HG03442 (cell line): ENCODE data around the gene LACTBL1.

Experiments used
- ATAC-seq: cut with Tn5 transposase; IDR thresholded peaks from one replicate; pipeline ENCODE4 v1.9.1; 2021; ENCODE audit warnings: mild to moderate bottlenecking, moderate library complexity; ENCODE audit not compliant: unreplicated experiment

LACTBL1 gene

GRCh38 chr1:22978299-22978698, 5.6 kb upstream of the LACTBL1 start:
- ATAC-seq = no peak

- no peak for ATAC-seq
These were observed 4.0 kb upstream of the LACTBL1 start for GRCh38 chr1:22976461-22977243.

- ATAC-seq = no peak
These were observed 3.4 kb upstream of the LACTBL1 start for GRCh38 chr1:22976127-22976460.

- no peak for ATAC-seq
These were observed 3.0 kb upstream of the LACTBL1 start for GRCh38 chr1:22975694-22976093.

GRCh38 chr1:22971611-22972405, 858 bp downstream of the LACTBL1 start:
- no peak for ATAC-seq

- ATAC-seq = no peak
These were observed 1.5 kb downstream of the LACTBL1 start for GRCh38 chr1:22971161-22971560.

- no peak for ATAC-seq
These were observed 2.6 kb downstream of the LACTBL1 start for GRCh38 chr1:22970096-22970495.

GRCh38 chr1:22969304-22969709, 3.4 kb downstream of the LACTBL1 start:
- ATAC-seq = no peak

GRCh38 chr1:22967833-22968232, 4.8 kb downstream of the LACTBL1 start:
- ATAC-seq = no peak

GRCh38 chr1:22966309-22966708, 6.4 kb downstream of the LACTBL1 start:
- ATAC-seq = no peak

- no peak for ATAC-seq
These were observed 9.5 kb downstream of the LACTBL1 start for GRCh38 chr1:22963044-22963677.

GRCh38 chr1:22962558-22962957, 10.1 kb downstream of the LACTBL1 start:
- ATAC-seq = no peak

- ATAC-seq = no peak
These were observed 12.9 kb downstream of the LACTBL1 start for GRCh38 chr1:22959545-22960360.

GRCh38 chr1:22958556-22958955, 14.1 kb downstream of the LACTBL1 start:
- no peak for ATAC-seq

- no peak for ATAC-seq
These were observed 15.6 kb downstream of the LACTBL1 start for GRCh38 chr1:22957066-22957465.

- no peak for ATAC-seq
These were observed 17.5 kb downstream of the LACTBL1 start for GRCh38 chr1:22955146-22955545.

- ATAC-seq = no peak
These were observed 18.9 kb downstream of the LACTBL1 start for GRCh38 chr1:22953740-22954141.

GRCh38 chr1:22953057-22953739, 19.5 kb downstream of the LACTBL1 start:
- no peak for ATAC-seq

- ATAC-seq = no peak
These were observed 20.0 kb downstream of the LACTBL1 start for GRCh38 chr1:22952694-22953056.

GRCh38 chr1:22951796-22952195, 20.9 kb downstream of the LACTBL1 start:
- ATAC-seq = no peak
